ENCODE measurements around the gene SARS1.
"Not testable (repeated sequence)": the region's sequence is repeated elsewhere in the genome, so short reads cannot be mapped to it uniquely, and the experiment has no call there.

Gene SARS1

GRCh38 chr1:109279615-109280278 is 66.0 kb downstream of the SARS1 start:
- DNase-seq, result no peak

GRCh38 chr1:109280862-109281261 is 67.1 kb downstream of the SARS1 start:
- DNase-seq, result no peak

GRCh38 chr1:109281680-109282496 is 68.2 kb downstream of the SARS1 start:
- DNase-seq, result no peak

GRCh38 chr1:109282497-109282951 is 68.8 kb downstream of the SARS1 start:
- DNase-seq, result no peak

GRCh38 chr1:109282952-109283747 is 69.4 kb downstream of the SARS1 start, which contains the start of gene PSRC1:
Gene PSRC1 (minus strand): TSS chr1:109283145.
- DNase-seq, result peak; percentile 88

- DNase-seq, result no peak
Measured at GRCh38 chr1:109283748-109284600, 70.3 kb downstream of the SARS1 start.

GRCh38 chr1:109286762-109287161 is 73.0 kb downstream of the SARS1 start:
- not testable (repeated sequence) for DNase-seq

Measured in activated naive CD4-positive, alpha-beta T cell treated with anti-CD3 and anti-CD28 coated beads, Interleukin-2, amount 50 U/mL, for 16 hours (primary cell).